Ishikawa (cell line): ENCODE measurements around the gene GCH1.

Experiments
- CEBPB ChIP-seq: IDR thresholded peaks from 2 replicates; pipeline ENCODE4 v1.6.1; 2012
- CREB1 ChIP-seq: IDR thresholded peaks from 2 replicates; pipeline ENCODE4 v1.6.1; 2012; ENCODE audit warnings: low read depth
- EGR1 ChIP-seq: IDR thresholded peaks from 2 replicates; pipeline ENCODE4 v1.6.1; 2012
- EP300 ChIP-seq: IDR thresholded peaks from 2 replicates; pipeline ENCODE4 v1.6.1; 2012; ENCODE audit warnings: borderline replicate concordance
- FOXM1 ChIP-seq: IDR thresholded peaks from 2 replicates; pipeline ENCODE4 v1.6.1; 2012; ENCODE audit warnings: low read depth, borderline replicate concordance
- MAX ChIP-seq: IDR thresholded peaks from 2 replicates; pipeline ENCODE4 v1.6.1; 2012
- NFIC ChIP-seq: IDR thresholded peaks from 2 replicates; pipeline ENCODE4 v1.6.1; 2012
- RAD21 ChIP-seq: IDR thresholded peaks from 2 replicates; pipeline ENCODE4 v1.6.1; 2012; ENCODE audit warnings: low read depth
- REST ChIP-seq: IDR thresholded peaks from 2 replicates; pipeline ENCODE4 v1.6.1; 2012; ENCODE audit warnings: low read depth, mild to moderate bottlenecking
- TAF1 ChIP-seq: IDR thresholded peaks from 2 replicates; pipeline ENCODE4 v1.6.1; 2012; ENCODE audit warnings: low read depth, mild to moderate bottlenecking
- TCF12 ChIP-seq: IDR thresholded peaks from 2 replicates; pipeline ENCODE4 v1.6.1; 2012; ENCODE audit warnings: low read depth
- TEAD4 ChIP-seq: IDR thresholded peaks from 2 replicates; pipeline ENCODE4 v1.6.1; 2012
- USF1 ChIP-seq: IDR thresholded peaks from 2 replicates; pipeline ENCODE4 v1.6.1; 2012
- YY1 ChIP-seq: IDR thresholded peaks from 2 replicates; pipeline ENCODE4 v1.6.1; 2012; ENCODE audit warnings: low read depth
- ZBTB7A ChIP-seq: IDR thresholded peaks from 2 replicates; pipeline ENCODE4 v1.6.1; 2012; ENCODE audit warnings: low read depth

Gene GCH1

GRCh38 chr14:54890788-54891187 is 11.8 kb downstream of the GCH1 start:
- TF ChIP-seq NFIC (no peak), TEAD4 (no peak), RAD21 (no peak), TAF1 (no peak), ZBTB7A (no peak), USF1 (no peak), CEBPB (no peak), MAX (no peak), REST (no peak), EP300 (no peak), TCF12 (no peak), EGR1 (no peak), FOXM1 (no peak), YY1 (no peak), CREB1 (no peak)

- TF ChIP-seq CEBPB (no peak), REST (no peak)
These were observed 12.7 kb downstream of the GCH1 start for GRCh38 chr14:54889919-54890318.

GRCh38 chr14:54882521-54882920 is 20.1 kb downstream of the GCH1 start:
- TF ChIP-seq TCF12: no peak
- TF ChIP-seq REST: no peak
- no peak for TF ChIP-seq CEBPB
- TF ChIP-seq CREB1: no peak

- no peak for TF ChIP-seq CREB1
These were observed 20.7 kb downstream of the GCH1 start for GRCh38 chr14:54881761-54882401.

DNA sequence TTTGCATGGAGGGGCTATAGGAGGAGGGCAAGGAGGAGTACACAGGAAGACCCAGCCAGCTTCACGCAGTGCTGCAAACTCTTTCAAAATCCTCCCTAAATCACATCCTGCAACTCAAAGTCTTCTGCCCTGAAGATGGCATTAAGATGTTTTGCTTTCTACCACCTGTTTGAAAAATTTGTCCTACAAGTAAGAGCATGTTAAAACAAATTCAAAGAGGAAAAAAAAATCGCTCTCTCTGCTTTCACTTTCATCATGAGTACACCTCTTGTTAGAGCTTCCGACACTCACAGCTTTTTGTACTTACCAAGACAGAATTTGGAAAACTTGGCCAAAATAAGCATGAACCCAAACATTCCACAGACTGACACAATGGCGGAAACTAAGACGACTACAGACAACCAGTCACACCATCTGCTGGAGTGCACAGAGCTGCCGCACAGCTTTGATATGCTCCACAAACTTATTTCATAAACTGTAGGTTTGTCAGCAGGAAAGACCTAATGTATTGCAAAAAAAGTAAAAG is 21.3 kb downstream of the GCH1 start:
- TF ChIP-seq CEBPB (no peak), RAD21 (no peak), EGR1 (no peak), TCF12 (no peak), TEAD4 (no peak), NFIC (no peak), FOXM1 (no peak), ZBTB7A (no peak)

- TF ChIP-seq CEBPB: no peak
- TF ChIP-seq USF1: no peak
- TF ChIP-seq TAF1: no peak
- no peak for TF ChIP-seq TEAD4
- no peak for TF ChIP-seq EGR1
These were observed 25.0 kb downstream of the GCH1 start for GRCh38 chr14:54877703-54878021.
